Measurements from ENCODE around the gene NEDD4.

DNA sequence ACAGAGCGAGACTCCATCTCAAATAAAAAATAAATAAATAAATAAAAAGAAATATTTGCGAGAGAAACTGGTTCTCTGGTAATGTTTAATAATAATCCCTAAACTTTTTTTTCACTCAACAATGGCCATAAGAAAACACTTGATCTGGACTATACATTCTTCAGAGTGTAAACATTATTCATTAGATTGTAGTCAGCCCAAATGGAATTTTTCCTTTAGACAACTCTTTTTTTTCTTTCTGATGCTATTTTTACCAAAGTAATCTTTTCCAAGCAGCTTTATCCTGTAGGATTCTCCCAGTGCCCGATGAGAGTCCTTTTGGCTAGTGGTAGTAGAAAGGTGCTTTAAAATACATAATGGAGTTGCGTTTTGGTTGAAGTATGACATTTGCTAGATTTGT lies 90.4 kb downstream of the NEDD4 start:
- TF ChIP-seq ZNF274 (IDR thresholded peaks at IDR 0.05; ENCODE audit: low read depth, low read length) (no peak), YY1 (IDR thresholded peaks at IDR 0.05; ENCODE audit: insufficient read depth, insufficient read length) (no peak)
